NK-92 treated with Interleukin-12 subunit alpha and Interleukin-12 subunit beta, amount 100 ng/mL, for 24 hours (cell line): Measurements from ENCODE around the gene PRKCB.
"Not testable (repeated sequence)": the region's sequence is repeated elsewhere in the genome, so short reads cannot be mapped to it uniquely, and the experiment has no call there.

ENCODE experiments used
- DNase-seq: peaks from one replicate; lab custom pipeline; 2025; lab: John Stamatoyannopoulos, UW

PRKCB gene

GRCh38 chr16:23902748-23903414, 67.1 kb downstream of the PRKCB start:
- DNase-seq = no peak

GRCh38 chr16:23905027-23905426, 69.2 kb downstream of the PRKCB start:
- no peak for DNase-seq

GRCh38 chr16:23907457-23907902, 71.7 kb downstream of the PRKCB start:
- DNase-seq = no peak

- no peak for DNase-seq
Observed at GRCh38 chr16:23907903-23908302, 72.1 kb downstream of the PRKCB start.

GRCh38 chr16:23908790-23909189, 73.0 kb downstream of the PRKCB start:
- DNase-seq = no peak

- no peak for DNase-seq
Observed at GRCh38 chr16:23909792-23910418, 74.1 kb downstream of the PRKCB start.

- DNase-seq = no peak
Observed at GRCh38 chr16:23914946-23915530, 79.3 kb downstream of the PRKCB start.

GRCh38 chr16:23916552-23916951, 80.8 kb downstream of the PRKCB start:
- not testable (repeated sequence) for DNase-seq

- no peak for DNase-seq
Observed at GRCh38 chr16:23917621-23918020, 81.8 kb downstream of the PRKCB start.

- no peak for DNase-seq
Observed at GRCh38 chr16:23920446-23920845, 84.7 kb downstream of the PRKCB start.

- DNase-seq = no peak
Observed at GRCh38 chr16:23920899-23921298, 85.1 kb downstream of the PRKCB start.

- no peak for DNase-seq
Observed at GRCh38 chr16:23922406-23922805, 86.6 kb downstream of the PRKCB start.

GRCh38 chr16:23924128-23924527, 88.3 kb downstream of the PRKCB start:
- DNase-seq = no peak

GRCh38 chr16:23927796-23928195, 92.0 kb downstream of the PRKCB start:
- DNase-seq = no peak

GRCh38 chr16:23929237-23929636, 93.5 kb downstream of the PRKCB start:
- DNase-seq = no peak

GRCh38 chr16:23929856-23930255, 94.1 kb downstream of the PRKCB start:
- no peak for DNase-seq

- no peak for DNase-seq
Observed at GRCh38 chr16:23930791-23931190, 95.0 kb downstream of the PRKCB start.

GRCh38 chr16:23931199-23931598, 95.4 kb downstream of the PRKCB start:
- DNase-seq = no peak

- DNase-seq = not testable (repeated sequence)
Observed at GRCh38 chr16:23933650-23934049, 97.9 kb downstream of the PRKCB start.

- DNase-seq = no peak
Observed at GRCh38 chr16:23934610-23935236, 98.9 kb downstream of the PRKCB start.

GRCh38 chr16:23940111-23940510, 104.3 kb downstream of the PRKCB start:
- DNase-seq = no peak

GRCh38 chr16:23941025-23941424, 105.2 kb downstream of the PRKCB start:
- no peak for DNase-seq

- no peak for DNase-seq
Observed at GRCh38 chr16:23941963-23942564, 106.3 kb downstream of the PRKCB start.
